SIG-M5 treated with dmso at 0.1 percent for 504 hours (cell line): ENCODE measurements around the gene RAB37.

ENCODE experiments used
- DNase-seq: peaks from one replicate; lab custom pipeline; 2025; ENCODE audit not compliant: unreplicated experiment; lab: John Stamatoyannopoulos, UW

Gene RAB37

GRCh38 chr17:74776990-74777389 is 39.9 kb downstream of the RAB37 start:
- no peak for DNase-seq

- peak; percentile 87 for DNase-seq
These were observed 41.0 kb downstream of the RAB37 start for GRCh38 chr17:74777901-74778515.

GRCh38 chr17:74778960-74779359 is 41.9 kb downstream of the RAB37 start:
- peak; percentile 99 for DNase-seq

DNA sequence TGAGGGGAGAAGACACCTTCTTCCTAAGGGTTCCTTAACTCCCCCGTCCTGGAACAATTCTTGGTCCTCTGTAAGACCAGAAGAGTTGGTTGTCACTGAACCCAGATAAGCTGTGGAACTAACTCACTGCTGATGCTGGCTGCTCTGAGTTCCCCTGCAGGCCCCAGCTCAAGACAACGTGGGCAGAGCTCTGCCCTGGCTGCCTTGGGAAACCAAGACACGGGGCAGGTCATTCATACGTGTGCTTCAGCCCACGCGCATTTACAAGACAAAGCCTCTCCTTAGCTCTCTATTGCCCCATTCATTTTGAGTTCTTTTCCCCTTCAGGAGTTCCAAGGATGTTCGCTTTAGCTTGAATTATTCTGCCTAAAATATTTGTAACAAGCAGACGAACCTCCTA is 42.4 kb downstream of the RAB37 start:
- DNase-seq, result no peak

GRCh38 chr17:74779948-74780400 is 42.9 kb downstream of the RAB37 start:
- peak; percentile 100 for DNase-seq

DNA sequence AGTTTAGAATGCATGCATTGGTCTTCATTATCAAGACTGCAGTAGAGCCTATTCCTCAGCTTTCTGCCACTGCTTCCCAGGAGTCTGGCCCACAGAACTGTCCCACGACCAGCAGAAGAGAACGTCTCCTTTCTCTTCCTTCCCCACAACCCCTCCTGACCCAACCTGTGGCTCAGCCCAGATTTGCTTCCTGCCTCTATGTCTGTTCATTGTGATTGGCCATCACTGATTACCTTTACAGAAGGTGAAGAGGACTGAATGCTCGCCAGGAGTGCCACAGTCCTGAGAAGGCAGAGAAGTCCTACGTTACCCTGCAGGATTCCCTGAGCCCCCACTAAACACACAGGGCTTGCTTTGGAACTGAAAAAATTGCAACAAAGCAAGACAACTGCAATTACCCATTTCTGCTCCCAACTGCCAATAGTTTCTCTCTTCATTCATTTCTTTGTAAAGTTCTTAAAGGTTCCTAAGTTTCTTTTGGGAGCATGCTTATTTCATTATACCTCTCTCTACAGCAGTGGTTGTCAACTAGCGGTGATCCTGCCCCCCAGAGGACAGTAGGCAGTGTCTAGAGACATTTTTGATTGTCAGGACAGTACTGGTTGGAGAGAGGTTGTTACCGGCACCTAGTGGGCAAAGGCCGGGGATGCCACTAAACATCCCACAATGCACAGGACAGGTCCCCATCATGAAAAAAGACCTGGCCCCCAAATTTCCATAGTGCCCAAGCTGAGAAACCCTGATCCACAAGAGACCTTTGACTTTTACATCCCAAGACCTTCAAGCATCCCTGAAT is 43.6 kb downstream of the RAB37 start:
- peak; percentile 71 for DNase-seq

DNA sequence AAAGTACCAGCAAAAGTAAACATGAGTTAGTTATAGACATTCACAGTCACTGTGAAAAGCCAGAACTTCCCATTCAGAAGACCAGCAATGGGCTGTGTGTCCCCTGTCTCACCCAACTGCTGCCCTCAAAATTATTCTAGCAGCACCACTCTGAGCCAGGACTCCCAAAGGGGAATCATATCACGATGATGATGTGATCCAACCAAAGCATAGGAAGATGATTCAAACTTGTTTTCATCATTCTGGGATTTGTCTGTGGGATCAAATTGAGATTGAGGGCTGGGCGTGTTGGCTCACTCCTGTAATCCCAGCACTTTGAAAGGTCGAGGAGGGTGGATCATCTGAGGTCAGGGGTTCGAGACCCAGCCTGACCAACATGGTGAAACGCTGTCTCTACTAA is 45.5 kb downstream of the RAB37 start:
- DNase-seq, result no peak

DNA sequence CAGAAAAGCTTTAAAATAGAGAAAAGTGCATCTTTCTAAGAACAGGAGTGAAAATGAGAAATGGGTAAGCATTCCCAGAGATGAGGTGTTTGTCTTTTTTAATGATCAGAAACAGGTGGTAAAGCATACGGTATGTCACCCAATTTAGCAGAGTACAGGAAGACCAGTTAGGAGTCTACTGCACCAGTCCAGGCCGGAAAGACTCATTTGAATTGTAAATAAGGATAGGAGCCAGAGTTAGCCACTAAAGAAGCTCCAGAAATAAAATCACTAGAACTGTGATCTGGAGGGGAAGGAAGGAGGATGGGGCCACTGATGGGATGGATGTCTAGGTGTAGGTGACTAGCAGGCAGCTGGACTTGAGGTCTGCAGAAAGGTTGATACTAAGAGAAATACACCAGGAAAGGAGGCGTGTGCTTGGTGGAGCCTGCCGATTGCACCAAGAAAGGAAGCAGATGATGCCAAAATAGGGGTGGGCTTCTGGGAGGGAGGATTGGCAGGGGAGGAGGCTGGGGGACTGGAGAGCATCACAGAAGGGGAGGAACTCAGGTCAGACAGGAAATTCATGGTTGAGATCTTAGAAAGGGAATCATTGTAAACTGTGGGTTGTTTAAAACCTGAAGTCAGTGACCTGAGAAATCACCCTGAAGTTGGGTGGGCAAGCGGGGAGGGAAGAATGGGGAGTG is 47.2 kb downstream of the RAB37 start:
- no peak for DNase-seq

DNA sequence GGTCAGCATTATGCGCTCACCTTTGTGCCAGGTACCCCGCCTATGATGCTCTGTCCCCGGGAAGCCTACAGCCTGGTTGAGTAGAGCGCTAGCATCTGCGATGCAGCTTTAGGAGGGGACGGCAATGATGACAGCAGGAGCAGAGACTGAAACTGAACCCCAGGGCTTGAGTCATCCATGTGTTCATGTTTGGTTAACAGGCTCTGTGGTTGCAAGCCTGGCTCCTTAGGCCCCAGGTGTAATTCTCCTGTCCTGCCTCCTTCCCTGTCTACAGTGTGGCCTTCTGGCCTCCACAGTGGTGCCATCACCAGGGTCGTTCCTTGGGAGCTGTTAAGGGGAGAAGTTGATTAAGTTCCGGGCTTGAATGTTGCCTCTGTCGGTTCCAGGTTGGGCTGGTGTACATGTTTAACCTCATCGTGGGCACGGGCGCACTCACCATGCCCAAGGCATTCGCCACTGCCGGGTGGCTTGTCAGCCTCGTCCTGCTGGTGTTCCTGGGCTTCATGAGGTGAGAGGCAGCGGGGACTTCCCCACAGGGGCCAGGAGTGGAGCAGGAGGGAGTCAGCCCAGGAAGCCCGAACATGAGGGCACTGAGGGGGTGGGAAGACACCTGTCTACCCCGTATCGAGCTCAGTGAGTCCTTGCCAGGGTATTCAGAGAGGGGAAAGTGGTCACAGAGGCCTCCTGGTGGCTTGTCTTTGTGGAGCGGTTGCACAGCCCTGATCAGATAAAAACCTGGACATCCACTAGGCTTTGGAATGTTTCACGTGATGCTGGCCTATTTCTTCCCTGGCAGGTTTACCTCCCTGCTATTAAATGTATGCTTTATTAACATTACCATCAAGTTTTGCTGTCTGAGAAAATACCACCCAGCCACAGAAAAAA is 48.3 kb downstream of the RAB37 start:
- peak; percentile 16 for DNase-seq

GRCh38 chr17:74785981-74786360 is 48.9 kb downstream of the RAB37 start:
- DNase-seq, result no peak

DNA sequence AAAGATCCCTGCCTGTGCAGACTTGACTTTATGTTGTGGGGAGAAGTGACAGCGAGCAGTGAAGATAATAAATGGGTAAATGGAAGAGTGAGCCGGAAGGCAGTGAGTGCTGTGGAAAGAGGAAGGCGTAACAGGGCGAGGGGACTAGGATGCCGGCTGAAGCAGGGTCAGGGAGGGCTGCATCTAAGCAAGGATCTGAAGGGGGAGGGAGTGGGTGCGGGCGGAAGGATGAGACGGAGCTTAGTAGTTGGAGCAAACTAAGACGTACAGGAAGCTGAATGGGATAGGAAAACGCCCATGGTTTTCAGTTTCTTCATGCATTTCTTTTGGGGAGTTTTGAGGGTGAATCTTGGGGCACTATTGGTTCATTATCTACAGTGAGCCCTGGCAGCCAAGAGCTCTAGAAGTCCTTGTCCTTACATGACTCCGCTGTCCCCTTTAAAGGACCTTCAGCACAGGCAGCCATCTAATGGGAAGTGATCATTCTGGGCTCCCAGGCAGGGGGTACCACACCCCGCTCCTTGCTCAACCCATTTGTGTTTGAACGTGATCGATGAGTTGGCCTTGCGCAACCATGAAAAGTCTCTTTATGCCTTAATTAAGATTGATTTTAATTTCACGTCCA is 49.5 kb downstream of the RAB37 start:
- peak; percentile 80 for DNase-seq

- peak; percentile 47 for DNase-seq
These were observed 53.4 kb downstream of the RAB37 start for GRCh38 chr17:74790161-74791058.

- no peak for DNase-seq
These were observed 55.6 kb downstream of the RAB37 start for GRCh38 chr17:74792586-74793105.

DNA sequence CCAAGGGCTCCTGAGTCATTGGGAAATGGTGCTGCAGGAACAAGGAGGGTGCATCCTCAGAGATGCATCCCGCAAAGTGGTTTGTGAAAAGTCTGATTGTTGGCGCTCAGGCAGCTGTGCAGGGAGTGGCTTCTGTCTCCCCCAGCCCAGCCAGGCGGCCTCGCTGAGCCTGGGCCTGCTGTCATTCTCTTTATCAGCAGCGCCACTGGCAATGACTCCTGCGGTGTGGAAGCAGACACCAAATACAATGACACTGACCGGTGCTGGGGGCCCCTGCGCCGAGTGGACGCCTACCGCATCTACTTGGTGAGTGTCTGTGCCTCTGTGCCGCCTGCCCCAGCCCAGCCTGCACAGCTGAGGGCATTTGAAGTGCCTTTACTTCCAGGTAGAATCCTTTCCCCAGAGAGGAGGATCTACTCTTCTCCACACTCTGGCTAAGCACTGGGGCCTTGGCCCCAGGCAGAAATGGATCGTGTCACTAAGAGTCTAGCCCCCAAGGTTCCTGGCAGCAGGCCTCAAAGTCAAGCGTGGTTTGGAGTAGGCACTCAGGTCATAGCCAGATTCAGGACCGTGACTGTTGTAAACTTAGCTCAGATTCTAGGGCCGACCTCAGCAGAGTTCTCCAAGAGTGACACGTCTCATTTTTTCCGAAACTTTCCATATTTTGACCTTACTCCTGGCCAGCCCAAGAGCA is 58.4 kb downstream of the RAB37 start:
- no peak for DNase-seq

DNA sequence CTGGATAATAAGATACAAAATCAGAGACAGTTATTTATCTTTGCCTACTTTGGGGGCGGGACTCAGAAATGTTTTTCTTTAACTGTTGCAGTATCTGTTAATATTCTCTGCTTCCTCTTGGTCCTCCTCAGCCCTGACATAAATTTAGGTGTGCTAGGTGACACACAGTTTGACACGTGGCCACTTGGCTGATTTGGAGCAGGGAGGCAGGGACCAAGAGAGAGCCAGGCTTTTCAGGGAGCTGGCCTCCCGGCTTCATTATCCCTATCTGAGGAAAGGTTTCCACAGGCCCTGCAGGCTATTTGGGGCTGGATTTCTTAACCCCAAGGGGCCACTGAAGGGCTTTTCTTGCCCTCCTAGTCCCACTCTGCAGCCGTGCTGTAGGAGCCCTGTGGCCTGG is 59.2 kb downstream of the RAB37 start:
- DNase-seq, result no peak

DNA sequence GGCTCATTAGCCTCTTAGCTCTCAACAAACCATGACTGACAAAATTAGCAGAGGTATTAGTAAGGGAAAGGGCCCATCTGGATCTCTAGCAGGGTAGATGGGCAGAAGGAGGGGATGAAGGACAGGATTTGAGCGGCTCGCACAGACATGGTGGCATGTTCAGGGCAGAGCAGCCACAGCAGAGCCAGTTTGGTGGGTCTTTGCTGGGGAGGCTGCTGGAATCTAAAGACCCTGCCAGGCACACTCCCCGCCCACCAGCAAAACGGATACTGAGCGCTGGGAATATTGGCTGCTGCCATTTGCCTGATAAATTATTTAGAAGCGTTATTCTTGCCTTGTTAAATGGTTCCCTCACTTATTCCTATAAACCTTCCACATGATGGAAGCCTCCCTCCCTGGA is 59.8 kb downstream of the RAB37 start:
- no peak for DNase-seq
